Activated effector memory CD4-positive, alpha-beta T cell treated with anti-CD3 and anti-CD28 coated beads, Interleukin-2, amount 50 U/mL, for 16 hours (primary cell): Measurements from ENCODE around the gene SRD5A3.
"Not testable (repeated sequence)": the region's sequence is repeated elsewhere in the genome, so short reads cannot be mapped to it uniquely, and the experiment has no call there.

ENCODE experiments used
- DNase-seq: peaks from one replicate; pipeline ENCODE4 v3.0.0-alpha.2; 2020

SRD5A3 gene

DNA sequence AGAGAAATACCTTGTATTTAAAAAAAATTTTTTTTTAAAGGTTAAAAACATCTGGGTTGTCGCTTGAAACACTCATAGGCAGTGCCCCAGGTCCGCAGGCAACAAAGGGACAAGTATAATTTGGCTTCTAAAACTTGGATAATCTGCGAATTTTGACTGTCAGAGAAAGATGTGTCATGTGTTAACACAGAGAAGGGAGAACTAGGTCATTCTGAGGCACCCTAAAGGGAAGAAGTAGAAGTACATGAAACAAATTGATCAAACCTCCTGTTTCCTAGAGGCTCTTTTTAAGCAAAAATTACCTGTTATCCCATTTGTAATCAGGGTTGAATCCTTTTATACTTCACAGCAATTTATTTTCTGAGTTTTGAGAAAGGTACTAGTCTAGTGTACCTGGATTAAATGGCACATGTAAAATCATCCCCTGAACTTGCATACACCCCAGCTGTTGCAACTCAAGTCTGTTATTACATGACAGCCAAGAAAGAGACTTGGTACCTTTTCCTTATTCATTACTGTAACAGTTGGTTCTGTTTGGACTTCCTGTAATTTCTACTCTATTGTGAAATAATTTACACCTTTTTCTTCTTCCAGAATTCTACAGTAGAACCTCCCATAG lies 1.7 kb downstream of the SRD5A3 start:
- no peak for DNase-seq

- DNase-seq = no peak
Observed at GRCh38 chr4:55348466-55348865, 2.4 kb downstream of the SRD5A3 start.

DNA sequence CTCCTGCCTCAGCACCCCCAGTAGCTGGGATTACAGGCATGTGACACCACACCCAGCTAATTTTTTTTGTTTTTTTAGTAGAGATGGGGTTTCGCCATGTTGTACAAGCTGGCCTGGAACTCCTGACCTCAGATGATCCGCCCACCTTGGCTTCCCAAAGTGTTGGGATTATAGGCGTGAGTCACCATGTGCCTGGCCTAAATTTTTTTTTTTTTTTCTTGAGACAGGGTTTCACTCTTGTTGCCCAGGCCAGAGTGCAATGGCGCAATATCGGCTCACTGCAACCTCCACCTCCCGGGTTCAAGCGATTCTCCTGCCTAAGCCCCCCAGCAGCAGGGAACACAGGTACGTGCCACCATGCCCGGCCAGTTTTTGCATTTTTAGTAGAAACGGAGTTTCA lies 4.8 kb downstream of the SRD5A3 start:
- DNase-seq = not testable (repeated sequence)

DNA sequence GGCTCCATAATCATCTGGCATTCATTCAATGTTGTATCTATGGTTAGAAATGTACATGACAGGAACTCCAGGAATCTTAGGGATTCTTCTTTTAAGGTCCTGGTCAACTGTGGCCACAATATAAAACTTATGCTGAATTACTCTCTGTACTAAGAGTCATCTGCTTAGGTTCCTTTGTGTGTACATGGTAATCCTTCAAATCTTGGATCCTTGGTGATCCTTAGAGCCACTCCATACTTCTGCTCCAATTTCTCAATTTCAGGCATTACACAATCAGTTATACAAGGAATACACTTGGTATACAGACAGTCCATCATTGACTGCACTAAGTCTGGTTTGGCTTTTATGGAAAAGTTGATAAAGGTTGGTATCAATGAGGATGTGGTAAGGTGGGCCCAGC lies 5.8 kb downstream of the SRD5A3 start:
- DNase-seq = no peak

- no peak for DNase-seq
Observed at GRCh38 chr4:55352726-55353125, 6.7 kb downstream of the SRD5A3 start.

- not testable (repeated sequence) for DNase-seq
Observed at GRCh38 chr4:55353228-55353747, 7.2 kb downstream of the SRD5A3 start.

DNA sequence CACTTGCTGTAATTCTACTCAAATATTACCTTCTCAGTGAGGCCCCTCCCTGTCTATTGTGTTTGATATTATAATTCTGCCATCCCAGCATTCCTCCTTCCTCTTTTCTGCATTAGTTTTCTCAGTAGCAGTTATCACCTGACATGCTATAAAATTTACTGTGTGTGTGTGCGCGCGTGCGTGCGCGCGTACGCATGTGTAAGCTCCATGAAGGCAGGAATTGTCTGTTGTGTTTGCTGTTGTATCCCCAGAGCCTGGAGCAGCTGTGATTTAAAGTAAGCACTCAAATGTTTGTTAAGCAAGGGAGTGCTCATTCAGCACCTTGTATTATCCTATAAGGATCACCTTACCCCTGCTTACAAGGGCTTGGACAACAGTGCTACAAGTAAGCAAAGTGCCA lies 8.6 kb downstream of the SRD5A3 start:
- no peak for DNase-seq

GRCh38 chr4:55355555-55355954 lies 9.5 kb downstream of the SRD5A3 start:
- no peak for DNase-seq

GRCh38 chr4:55356991-55357461 lies 11.0 kb downstream of the SRD5A3 start:
- DNase-seq = no peak

DNA sequence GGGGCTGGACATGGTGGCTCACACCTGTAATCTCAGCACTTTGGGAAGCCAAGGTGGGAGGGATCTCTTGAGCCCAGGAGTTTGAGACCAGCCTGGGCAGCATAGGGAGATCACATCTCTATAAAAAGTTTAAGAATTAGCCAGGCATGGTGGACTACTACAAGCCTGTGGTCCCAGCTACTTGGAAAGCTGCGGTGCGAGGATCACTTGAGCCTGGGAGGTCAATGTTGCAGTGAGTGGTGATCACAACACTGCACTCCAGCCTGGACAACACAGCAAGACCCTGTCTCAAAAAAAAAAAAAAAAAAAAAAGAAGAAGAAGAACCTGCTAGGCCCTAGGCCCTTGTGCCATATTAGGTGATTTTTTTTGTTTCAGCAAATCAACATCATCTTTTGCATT lies 12.2 kb downstream of the SRD5A3 start:
- DNase-seq = no peak

DNA sequence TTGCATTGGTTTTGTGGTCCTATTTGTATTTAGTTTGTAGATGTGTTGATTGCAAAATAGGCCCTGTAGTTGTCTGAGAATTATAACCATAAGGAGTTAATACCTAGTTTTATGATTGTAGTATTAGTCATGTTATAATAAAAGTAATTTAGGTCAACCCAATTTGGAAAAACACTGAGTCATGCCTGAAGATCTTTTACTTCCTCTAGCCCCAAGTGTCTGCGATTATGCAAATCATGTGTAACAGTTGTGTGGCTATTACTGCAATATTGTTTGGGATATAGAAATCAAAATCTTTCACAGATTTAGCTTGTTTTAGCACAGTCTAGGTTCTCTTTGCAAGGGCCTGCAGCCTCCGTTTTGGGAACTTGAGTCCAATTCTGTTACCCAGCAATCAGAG lies 12.6 kb downstream of the SRD5A3 start:
- DNase-seq = no peak

DNA sequence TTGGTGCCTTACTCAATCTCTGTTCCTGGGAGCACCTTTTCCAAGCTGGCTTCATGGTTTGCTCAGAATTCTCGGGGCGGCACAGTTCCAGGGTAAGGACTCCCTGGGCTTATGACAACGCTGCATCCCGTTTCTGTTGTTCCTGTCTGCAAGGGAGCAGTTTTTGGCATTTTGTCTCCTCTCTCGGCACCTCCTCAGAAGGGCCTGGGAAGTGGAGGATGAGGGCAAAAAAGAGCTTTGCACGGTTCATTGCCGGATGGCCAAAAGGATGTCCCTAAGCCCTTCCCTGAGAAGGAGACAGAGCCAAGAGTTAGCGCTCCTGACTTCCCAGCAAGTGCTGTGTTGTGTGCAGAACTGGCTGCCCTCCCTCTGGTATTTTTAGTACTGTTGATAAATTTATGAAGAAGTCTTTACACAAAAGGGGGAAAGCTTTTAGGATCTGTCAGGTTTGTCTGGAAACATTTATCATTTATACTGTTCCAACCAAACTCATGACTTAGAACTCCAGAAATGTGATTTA lies 13.4 kb downstream of the SRD5A3 start:
- no peak for DNase-seq

DNA sequence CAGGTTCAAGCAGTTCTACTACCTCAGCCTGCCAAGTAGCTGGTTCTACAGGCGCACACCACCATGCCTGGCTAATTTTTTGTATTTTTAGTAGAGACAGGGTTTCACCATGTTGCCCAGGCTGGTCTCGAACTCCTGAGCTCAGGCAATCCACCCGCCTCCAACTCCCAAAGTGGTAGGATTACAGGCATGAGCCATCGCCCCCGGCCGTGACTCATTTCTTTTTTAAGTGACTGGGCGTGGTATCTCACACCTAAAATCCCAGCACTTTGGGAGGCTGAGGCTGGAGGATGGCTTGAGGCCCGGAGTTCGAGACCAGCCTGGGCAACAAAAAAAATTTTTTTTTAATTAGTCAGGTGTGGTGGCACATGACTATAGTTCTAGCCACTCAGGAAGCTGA lies 16.9 kb downstream of the SRD5A3 start:
- DNase-seq = not testable (repeated sequence)

DNA sequence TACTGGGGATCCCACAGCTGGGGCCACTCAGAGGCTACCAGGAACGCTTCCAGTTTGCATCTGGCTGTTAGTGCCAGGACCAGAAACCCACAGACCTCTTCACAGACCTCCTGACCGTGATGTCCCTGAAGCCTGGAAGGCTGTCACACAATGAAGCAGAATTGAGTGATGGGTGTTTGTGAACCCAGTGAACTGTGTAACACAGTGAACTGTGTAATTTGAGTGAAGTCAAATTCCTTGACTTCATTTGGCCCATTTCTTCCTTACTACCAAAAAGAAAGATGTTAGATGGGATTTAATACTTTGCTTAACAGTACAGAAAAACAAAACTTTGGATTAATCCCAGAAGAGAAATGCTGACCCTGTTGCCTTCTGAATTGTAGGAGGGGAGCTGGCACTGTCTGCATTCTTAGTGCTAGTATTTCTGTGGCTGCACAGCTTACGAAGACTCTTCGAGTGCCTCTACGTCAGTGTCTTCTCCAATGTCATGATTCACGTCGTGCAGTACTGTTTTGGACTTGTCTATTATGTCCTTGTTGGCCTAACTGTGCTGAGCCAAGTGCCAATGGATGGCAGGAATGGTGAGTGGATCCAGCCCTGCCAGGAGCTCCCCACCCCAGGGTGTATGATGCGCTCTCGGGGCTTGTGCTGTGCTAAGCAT lies 17.8 kb downstream of the SRD5A3 start:
- DNase-seq = no peak

GRCh38 chr4:55364691-55365344 lies 18.8 kb downstream of the SRD5A3 start:
- DNase-seq = no peak

- DNase-seq = no peak
Observed at GRCh38 chr4:55365345-55365728, 19.3 kb downstream of the SRD5A3 start.

DNA sequence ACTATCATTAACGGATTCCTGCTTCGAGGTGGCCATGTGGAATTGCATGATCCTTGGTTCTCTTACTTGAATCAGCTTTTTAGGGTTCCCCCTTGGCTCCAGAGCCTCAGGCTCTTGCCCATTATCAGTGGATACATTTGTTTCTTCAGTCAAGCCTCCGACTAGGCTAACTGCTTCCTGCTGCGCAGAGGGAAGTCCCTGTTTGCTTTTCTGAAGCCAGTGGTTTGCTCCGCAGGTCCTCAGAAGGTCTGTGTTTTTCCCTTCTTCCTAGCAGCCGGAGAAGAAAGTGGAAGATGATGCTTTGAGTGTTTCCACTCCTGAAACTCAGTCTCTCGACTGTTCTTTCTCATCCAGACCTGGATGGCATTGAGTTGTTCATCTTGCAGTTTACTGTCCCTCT lies 20.6 kb downstream of the SRD5A3 start:
- DNase-seq = no peak

- DNase-seq = no peak
Observed at GRCh38 chr4:55367084-55367722, 21.2 kb downstream of the SRD5A3 start.

GRCh38 chr4:55369968-55370367 lies 23.9 kb downstream of the SRD5A3 start:
- no peak for DNase-seq

DNA sequence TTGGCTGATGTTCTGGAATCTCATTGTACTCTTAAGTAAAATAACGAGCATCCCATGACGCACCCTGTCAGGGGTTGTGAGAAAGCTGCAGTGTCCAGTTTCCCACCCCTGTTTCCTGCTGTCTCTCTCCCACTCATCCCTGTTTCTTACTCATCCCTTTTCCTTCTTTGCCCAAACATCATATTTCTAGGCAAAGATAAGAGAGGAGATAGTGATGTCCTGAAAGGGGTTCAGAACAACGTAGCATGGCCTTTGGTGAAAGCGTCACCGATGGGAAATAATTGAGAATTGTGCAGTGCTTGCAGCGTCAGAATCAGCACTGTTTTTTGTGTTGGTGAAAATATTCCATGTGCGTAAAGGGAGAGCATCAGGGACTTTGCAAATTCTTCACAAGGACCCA lies 26.2 kb downstream of the SRD5A3 start:
- no peak for DNase-seq

- DNase-seq = no peak
Observed at GRCh38 chr4:55373461-55373860, 27.4 kb downstream of the SRD5A3 start.

- DNase-seq = no peak
Observed at GRCh38 chr4:55376698-55377097, 30.7 kb downstream of the SRD5A3 start.
